Measurements from ENCODE around the gene HLTF.
A peak's percentile ranks its signal among the peaks of the same experiment; 100 is the strongest.

The HLTF gene

DNA sequence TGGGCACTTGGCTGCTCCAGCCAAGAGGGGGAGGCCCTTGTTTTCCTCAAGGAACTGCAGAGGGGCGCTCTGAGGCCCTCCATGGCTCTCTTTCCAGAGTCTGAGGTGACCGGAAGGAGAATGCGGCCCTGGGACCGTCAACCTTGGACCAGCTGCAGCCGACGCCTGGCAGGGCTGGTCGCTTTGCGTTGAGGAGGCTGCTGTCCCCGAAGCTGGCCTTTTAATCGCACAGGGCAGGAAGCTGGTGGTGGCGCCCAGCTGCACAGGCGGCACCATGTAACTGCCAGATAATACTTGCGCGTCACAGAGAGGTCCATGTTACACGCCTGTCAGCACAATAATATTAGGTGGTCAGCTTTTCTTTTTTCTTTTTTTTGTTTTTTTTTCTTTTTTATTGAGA is 875 bp upstream of the HLTF start:
- DNase-seq (ENCODE audit: low read depth in 3 of 3, low spot score in 1 of 3), result no peak

DNA sequence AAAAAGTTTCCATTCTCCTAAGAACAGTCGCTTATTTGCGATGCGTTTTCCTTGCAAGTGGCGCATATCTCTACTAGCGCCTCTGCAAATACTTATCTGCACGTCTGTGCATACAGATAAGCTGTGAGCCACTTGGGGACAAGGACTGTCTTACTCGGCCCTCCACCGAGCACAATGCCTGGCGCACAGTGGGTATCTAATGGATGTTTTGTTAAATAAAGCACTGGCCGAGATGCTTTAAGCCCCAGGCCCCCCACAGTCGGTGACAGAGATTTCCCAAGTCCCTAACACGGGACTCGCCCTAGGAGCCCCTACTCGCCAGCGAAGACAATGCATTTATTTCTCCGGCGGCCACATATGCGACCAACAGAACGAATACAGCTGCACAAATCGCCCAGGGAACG is 503 bp downstream of the HLTF start:
- DNase-seq (ENCODE audit: low read depth in 3 of 3, low spot score in 1 of 3), result no peak

DNA sequence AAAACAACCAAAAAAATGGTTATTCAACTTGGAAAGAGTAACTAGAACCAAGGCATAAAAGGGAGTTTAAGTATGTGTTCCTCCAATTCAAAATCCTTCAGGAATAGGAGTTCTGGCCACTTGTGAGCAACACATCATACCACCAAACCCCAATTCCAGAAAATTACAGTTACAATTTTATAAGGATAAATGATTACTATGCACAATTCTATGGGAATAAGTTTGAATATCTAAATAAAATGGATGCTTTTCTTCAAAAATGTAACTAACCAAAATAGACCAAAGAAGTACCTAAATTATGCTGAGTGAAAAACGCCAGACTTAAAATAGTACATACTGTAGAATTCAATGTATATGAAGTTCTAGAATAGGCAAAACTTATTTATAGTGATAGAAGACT is 4.6 kb downstream of the HLTF start:
- DNase-seq (ENCODE audit: low read depth in 3 of 3, low spot score in 1 of 3), result no peak

DNA sequence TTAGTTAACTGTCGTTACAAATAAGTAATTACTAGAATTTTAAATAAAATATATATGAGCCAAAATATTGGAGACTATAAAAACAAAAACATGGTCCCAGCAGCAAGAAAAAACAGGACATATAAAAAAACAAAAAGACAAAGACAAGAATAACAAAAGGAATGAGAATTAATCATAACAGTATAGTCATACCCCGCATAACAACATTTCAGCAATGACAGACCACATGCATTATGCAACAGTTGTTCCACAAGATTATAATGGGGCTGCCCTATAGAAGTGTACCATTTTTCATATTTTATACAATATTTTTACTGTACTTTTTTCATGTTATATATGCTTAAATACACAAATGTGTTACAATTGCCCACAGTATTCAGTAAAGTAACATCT is 5.6 kb downstream of the HLTF start:
- DNase-seq (ENCODE audit: low read depth in 3 of 3, low spot score in 1 of 3), result no peak

DNA sequence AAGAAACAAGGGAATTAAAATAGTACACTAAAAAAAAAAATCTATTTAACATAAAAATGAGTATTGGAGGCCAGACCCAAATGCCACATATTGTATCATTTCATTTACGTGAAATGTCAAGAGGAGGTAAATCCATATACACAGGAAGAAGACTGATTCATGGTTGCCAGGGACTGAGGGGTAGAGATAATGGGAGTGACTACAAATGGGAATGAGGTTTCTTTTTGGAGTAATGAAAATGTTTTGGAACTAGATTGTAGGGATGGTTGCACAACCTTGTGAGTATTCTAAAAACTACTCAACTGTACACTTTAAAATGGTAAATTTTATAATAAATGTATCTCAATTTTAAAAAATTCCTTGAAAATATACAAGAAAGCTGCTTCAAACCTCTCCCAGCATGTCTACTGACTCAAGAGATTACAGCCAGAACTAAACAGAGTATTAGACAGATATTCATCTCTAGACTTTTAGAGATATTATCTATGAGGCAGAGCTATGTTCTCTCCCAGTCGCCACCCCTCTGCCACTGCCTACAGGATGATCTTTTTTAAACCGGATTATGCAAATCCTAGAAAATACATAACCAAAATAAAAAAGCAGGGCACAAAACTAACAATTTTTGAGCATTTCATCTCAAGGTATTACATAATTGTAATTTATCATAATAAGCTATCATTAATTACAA is 6.2 kb downstream of the HLTF start:
- no peak for DNase-seq (ENCODE audit: low read depth in 3 of 3, low spot score in 1 of 3)

DNA sequence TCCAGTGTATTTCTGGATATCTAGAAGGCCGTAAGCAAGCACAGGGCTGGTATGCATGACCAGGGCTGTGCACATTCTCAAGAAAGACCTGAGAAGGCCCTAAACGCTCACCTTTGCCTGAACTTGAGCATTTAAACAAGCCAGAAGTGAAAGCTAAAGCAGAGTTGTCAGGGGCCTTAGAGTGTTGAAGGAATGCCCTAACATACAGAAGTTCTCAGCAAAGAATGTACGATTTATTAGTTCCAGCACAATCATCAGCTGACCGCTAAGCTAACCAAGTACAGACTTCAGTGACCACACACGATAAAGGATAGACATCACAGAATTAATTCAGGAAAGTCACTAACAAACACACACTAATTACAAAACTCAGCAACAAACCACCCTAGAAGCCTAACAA is 8.7 kb downstream of the HLTF start:
- DNase-seq (ENCODE audit: low read depth in 3 of 3, low spot score in 1 of 3), result no peak

DNA sequence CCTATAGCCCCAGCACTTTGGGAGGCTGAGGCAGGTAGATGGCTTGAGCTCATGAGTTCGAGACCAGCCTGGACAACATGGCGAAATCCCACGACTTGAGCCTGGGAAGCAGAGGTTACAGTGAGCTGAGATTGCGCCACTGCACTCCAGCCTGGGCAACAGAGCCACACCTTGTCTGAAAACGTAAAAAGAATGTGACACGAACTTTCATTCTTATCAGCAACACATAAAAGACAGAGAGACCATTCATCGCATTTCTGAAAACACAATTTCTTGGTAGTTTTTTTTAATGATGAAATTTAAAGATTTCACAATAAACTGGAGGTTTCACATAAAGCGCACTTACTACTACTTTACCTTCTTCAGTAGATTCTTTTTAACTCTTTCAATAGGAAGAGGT is 18.4 kb downstream of the HLTF start:
- DNase-seq (ENCODE audit: low read depth in 3 of 3, low spot score in 1 of 3), result no peak

DNA sequence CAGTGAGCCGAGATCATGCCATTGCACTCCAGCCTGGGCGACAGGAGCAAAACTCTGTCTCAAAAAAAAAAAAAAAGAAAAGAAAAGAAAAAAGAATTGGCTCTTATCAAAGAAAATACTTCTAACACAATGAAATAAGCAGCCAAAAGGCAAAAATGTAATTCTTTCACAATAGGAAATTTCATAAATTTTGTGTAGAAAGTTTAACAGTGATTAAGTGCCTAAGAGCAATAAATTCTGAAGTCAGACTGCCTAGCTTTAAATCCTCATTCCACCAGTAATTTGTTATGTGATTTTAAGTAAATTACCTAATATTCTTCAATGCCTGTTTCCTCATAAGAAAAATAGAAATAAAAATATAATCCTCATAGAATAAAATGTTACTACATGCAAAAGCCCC is 24.6 kb downstream of the HLTF start:
- DNase-seq (ENCODE audit: low read depth in 3 of 3, low spot score in 1 of 3), result no peak

DNA sequence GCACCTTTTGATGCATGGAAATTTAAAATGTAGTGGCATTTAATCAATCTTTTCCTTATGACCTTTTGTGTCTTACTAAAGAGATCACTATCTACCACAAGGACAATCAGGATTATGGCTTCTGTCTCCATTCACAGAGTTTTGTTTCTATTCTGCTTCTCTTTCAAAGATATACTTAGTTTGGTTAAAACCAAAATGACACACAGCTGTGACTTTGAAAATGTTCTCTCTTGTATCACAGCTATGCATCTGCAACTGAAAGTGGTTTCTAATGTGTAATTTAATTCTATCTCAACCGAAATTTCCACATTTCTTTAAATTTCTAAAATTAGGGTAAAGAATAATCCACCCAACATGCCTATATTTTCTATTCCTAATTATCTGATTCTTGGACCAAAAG is 27.7 kb downstream of the HLTF start:
- DNase-seq (ENCODE audit: low read depth in 3 of 3, low spot score in 1 of 3), result no peak

DNA sequence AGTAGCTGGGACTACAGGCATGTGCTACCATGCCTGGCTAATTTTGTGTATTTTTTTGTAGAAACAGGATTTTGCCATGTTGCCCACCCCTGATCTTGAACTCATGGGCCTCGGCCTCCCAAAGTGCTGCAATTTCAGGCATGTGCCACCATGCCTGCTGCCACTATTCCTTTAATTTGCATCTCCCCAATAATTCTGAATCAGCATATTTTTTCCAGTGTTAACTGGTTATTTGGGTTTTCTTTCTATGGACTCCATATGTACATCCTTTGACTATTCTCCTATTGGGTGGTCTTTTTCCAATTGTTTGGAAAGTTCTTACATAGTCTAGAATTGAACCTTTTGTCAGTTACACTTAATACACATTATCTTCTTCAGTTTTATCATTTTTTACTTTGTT is 28.1 kb downstream of the HLTF start:
- DNase-seq (ENCODE audit: low read depth in 3 of 3, low spot score in 1 of 3), result no peak

DNA sequence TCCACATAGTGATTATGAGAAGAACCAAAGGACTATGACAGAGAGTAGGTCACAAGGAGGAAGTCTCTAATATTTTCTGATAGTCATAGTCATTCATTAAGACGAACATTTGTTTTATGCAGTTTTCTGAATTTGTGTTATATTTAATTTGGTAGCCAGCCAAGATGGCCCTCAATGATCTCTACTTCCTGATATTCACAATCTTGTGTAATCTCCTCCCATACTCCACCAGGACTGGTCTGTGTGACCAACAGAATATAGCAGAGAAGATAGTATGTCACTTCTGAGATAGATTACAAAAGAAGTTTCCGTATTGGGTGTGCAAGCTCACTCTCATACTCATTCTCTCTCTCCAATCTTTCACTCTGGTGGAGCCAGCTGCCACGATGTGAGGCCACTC is 30.8 kb downstream of the HLTF start:
- DNase-seq (ENCODE audit: low read depth in 3 of 3, low spot score in 1 of 3), result no peak

DNA sequence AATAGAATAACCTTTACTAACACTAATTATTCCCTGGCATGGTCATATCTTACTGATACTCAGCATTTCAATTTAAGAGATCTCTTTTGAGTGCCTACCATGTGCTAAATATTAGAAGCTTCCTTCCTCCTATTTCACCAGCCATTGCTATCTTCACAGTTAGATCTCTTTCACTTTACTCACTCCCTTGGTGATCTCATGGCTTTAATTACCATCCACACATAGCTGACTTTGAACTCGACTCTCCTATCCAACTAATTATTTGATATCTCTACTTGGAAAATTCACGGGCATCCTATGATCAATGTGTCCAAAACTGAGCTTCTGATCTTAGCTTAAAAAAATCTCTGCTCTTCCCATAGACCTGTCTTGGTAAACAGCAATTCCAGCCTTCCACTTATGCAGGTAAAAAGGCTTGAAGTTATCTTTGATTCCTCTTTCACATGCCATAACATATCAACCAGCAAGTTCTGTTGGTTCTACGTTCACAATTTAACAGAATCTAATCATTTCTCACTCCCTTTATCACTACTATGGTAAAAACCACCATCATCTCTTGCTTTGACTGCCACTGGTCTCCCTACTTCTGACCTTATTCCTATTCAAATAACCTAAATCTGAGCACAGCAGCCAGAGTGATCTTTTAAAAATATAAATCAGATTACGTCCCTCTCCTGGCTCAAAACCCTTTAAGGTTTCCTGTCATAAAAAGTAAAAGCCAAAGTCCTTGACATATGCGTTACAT is 41.8 kb downstream of the HLTF start:
- no peak for DNase-seq (ENCODE audit: low read depth in 3 of 3, low spot score in 1 of 3)

DNA sequence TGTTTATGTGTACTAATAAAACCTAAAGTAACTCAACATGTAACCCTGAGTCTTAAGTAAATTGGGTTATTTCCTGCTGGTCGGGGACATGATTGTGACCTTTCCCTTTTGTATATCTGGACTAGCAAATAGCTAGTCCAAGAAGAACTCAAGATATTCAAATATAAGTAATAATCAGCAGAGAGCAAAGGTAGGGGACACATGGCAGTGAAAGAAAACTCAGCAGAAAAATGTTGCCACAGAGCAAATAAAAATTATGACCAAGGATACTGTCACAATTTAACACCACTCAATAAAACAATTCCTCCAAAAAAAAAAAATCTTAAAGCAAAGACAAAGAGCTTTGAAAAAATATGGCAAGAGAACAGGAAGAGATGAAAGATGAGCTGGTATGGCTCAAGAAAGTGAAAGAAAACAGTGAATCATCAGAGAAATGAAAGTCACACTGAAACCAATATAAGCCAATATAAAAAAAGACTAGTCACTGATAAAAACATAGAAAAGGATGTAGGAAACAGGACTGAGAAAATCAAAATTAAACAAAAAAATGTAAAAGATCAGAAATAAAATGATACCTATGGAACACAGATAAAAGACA is 43.4 kb downstream of the HLTF start:
- no peak for DNase-seq (ENCODE audit: low read depth in 3 of 3, low spot score in 1 of 3)

DNA sequence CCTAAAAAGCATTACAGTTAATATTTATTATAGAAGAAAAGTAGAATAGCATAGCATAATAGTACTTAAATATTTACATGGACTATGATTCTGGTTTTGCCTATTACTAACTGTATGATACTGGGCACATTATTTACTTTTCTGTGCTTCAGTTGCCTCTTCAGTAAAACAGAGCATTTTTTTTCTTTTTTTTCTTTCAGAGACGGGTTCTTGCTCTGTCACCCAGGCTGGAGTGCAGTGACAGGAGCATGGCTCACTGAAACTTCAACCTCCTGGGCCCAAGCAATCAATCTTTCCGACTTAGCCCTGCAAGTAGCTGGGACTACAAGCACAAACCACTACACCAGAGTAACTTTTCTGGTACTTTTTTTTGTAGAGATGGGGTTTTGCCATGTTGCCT is 48.0 kb downstream of the HLTF start:
- no peak for DNase-seq (ENCODE audit: low read depth in 3 of 3, low spot score in 1 of 3)

DNA sequence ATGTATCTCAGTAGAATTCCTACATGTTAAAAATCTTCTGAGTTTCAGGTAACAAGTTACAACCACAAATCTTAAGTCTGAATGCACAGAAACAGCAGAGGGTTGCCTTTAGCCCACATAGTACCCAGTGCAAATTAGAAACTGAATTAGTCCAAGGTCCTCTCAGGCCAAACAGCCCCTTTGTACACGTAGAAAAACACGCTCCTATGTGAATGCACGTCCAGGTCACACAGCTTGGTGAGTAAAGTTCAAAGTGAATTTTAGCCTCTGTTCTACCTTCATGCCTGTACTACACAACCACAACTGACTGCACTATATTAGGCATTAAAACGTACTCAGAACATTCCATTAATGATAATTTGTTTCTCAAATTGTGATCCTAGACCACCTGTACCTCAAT is 48.6 kb downstream of the HLTF start:
- DNase-seq (ENCODE audit: low read depth in 3 of 3, low spot score in 1 of 3), result no peak

DNA sequence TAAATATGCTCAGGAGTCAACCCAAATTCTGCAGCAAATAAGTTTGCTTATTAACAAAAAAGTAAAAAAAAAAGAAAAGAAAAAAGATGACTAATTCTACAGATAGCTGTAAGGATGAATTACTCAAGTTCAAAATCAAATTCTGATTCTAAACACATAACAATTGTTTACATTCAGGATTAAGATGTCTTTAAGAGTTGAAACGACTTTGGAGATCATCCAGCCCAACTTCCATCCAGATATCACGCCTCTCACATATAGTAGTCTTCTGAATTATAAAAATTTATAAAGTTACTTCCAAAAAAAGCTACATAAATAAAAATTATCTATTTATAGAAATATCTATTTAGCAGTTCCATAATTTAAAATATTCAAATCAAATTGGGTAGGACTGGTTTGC is 55.2 kb downstream of the HLTF start:
- no peak for DNase-seq (ENCODE audit: low read depth in 3 of 3, low spot score in 1 of 3)

DNA sequence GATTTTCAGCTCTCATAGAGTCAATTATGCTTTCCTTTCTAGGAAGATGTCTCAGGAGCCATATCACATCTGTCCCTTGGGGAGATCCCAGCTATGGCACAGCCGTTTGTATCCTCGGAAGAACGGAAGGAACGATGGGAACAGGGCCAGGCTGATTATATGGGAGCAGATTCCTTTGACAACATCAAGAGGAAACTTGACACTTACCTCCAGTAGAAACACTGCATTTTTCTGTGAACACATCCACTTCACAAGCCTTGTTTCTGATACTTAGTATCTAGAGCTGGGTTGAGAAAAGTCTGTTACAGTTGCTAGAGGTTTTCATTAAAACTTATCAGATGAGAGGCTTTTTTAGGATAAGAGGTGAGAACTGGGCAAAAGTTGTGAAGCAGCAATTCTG is 59.6 kb downstream of the HLTF start:
- no peak for DNase-seq (ENCODE audit: low read depth in 3 of 3, low spot score in 1 of 3)

DNA sequence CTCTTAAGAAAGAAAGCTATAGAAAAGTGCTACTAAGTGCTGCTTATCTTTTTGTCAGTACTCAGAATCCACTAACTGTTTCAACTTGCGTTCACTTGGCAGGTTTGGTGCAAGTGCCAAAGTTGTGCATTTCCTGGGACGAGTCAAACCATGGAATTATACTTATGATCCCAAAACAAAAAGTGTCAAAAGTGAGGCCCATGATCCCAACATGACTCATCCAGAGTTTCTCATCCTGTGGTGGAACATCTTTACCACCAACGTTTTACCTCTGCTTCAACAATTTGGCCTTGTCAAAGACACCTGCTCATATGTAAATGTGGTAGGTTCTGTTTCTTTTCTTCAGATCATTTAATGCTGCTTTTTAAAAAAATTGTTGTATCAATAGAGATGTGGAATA is 62.4 kb downstream of the HLTF start:
- no peak for DNase-seq (ENCODE audit: low read depth in 3 of 3, low spot score in 1 of 3)

DNA sequence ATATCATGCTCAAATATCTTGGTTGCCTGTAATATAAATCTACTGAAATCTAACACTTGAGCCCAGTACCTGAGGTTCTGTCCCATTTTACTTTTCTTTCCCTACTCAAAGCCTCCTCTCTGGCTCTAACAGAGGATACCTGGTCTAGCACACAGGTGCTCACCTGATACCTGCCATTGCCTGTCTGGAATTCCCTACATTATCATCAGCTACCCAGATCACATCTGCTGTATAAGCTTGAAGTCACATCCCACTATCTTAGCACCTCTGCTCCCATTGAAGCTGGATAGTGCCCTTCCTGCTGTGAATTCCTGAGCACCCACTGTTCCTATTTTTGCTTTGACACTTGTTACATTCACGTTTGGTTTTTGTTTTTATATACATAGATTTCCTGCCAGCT is 64.5 kb downstream of the HLTF start:
- no peak for DNase-seq (ENCODE audit: low read depth in 3 of 3, low spot score in 1 of 3)

DNA sequence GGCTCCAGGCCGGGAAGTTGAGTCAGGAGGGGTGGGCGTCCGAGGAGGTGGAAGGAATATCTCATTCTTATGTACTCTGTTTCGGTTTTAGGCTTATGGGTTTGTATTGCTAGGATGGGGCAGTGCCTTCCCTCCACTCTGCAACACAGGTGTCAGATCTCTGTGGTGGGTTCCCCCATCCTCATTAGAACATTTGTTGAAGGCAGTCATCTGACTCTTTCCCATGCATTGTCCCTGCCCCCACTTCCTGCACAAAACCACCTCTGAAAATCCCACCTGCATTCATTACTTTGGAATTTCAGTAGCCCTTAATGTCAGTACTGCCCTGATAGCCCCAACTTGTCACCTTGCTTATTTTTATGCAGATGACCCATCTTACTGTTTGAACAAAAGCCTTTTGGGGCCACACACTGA is 65.5 kb downstream of the HLTF start:
- DNase-seq (ENCODE audit: low read depth in 3 of 3, low spot score in 1 of 3), result peak in 1 of 3 donors; percentile 3

DNA sequence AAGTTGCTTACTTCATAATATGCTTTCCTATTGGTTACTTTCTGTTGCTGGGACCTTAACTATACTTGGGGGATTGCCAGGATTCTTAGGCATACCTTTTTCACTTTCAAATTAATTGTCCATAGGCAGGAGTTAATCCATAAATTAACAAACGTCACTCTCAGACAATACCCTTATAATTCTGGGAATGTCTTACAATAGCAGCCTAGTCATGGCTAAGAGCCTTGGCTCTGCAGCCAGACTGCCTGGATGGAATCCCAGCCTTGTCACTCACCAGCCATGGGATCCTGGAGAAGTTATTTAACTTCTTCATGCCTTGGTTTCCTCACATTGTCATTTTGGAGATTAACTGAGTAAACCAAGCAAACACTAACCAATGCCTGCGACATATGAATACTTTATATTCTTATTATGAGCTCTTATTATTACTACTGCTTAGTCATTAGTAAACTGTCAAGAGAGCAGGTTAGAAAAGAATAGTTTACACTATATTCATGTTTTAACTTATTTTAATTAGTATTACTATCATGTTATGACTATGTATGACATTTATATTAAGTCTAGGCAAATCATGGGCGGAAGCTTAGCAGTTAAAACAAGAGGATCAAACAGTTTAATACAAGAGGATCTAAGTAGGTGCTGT is 66.0 kb downstream of the HLTF start:
- DNase-seq (ENCODE audit: low read depth in 3 of 3, low spot score in 1 of 3), result no peak

DNA sequence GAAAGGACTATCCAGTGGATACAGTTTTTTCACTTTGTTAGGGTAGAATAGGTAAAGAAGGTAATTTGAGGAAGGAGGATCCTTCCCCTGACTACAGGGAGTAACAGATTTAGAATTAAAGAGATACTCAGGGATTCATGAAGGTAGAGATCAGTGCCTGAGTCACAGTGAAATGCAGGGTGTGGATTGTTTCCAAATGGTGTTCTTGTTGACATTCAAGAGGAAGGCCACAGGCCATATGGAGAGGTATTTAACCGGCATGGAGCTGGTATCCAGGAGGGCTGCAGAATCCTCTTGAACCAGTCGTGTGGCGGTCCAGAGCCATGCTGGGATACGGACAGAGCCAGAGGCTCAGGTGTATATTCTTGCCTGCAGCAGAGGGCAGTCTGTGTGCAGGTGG is 66.8 kb downstream of the HLTF start:
- no peak for DNase-seq (ENCODE audit: low read depth in 3 of 3, low spot score in 1 of 3)

Measured in stimulated activated CD4-positive, alpha-beta T cell treated with anti-CD3 and anti-CD28 coated beads, TNF-alpha, amount 100 ng/mL, for 1 hour (primary cell).